HG03469 (cell line): ENCODE measurements around the gene BTBD10.
A peak's percentile ranks its signal among the peaks of the same experiment; 100 is the strongest.

Experiments used
- ATAC-seq: cut with Tn5 transposase; IDR thresholded peaks from one replicate; pipeline ENCODE4 v1.9.1; 2021; ENCODE audit warnings: mild to moderate bottlenecking, moderate library complexity, moderate number of reproducible peaks; ENCODE audit not compliant: unreplicated experiment

The BTBD10 gene

DNA sequence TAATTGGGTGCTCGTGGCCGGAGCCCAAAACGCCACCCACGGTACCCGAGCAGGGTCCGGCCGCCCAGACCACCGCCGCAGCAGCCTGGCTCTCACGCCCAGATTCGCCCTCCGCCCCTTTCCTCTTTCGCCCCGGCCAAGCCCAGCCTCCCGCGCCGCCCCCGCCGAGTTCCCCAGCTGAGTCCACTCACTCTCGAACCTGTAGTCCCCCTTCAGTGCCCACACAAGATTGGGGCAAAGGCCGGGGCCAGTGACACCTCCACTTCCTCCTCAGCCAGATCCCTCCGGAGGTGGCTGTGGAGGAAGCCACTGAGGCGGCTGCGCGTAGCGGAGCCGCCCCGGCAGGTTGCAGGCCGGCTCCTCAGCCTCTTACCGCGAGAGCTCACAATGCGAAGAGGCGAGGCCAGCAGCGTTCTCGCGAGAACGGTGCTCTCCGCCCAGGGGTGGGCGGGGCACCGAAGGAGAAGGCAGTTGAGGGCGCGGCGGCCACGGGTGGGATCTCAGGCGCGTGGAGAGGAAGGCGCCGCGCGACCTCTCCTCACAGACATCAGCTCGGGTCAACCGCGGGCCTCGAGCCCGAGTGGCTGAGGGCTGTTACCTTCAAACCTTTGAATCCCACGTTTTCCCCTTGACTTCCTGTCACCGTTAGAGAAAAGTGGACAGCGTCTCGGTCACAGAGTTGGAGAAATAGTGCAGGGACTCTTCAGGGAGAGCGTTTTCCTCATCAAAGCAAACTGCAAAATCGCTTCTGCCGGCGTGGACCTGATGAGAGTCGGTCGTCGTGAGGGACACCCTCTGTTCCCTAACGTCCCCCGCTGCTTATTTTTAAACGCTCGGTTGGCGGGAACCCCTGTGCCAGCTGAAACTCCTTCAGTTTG, at the start of gene BTBD10:
Gene BTBD10 (minus strand): TSS at position 322 of the 878 bp plus-strand sequence. CDS start 18,098 bp downstream, outside the sequence.
- peak; percentile 97 for ATAC-seq

GRCh38 chr11:13503393-13503792, 40.4 kb upstream of the BTBD10 start:
- ATAC-seq, result no peak

DNA sequence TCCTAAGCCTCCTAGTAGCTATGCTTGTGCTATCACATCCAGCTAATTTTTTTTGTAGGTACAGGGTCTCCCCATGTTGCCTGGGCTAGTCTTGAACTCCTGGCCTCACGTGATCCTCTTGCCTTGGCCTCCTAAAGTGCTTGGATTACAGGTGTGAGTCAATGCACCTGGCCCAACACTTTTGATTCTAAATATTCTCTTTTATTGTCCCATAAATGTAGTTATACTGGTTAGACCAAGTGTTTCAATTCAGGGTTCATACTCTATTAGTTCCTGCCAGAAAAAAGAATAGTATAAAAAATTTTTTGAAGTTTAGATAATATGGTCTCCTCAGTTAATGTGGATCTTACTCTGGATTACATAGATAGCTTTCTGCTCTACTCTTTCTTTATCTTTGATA, 39.5 kb upstream of the BTBD10 start:
- no peak for ATAC-seq

DNA sequence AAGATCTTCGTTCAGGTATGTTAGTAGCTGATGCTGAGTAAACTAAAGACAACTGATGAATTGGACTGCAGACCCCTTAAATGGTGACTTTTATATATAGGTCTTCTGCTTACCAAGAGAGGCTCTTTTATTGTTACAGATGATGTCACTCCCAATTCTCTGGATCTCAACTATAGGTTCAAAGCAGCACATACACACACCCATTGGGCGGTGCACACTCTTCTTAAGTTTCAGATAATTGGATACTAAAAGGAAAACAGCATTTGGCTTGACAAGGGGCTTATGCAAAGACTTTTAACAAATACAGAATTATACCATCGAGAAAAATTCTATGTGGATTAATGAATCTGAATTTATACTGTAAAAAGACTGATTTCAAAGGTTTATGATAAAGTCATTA, 32.9 kb upstream of the BTBD10 start, which contains the start of gene PTH:
Gene PTH (minus strand): TSS at position 69 of the 400 bp plus-strand sequence. CDS start 3,142 bp downstream, outside the sequence.
- no peak for ATAC-seq

DNA sequence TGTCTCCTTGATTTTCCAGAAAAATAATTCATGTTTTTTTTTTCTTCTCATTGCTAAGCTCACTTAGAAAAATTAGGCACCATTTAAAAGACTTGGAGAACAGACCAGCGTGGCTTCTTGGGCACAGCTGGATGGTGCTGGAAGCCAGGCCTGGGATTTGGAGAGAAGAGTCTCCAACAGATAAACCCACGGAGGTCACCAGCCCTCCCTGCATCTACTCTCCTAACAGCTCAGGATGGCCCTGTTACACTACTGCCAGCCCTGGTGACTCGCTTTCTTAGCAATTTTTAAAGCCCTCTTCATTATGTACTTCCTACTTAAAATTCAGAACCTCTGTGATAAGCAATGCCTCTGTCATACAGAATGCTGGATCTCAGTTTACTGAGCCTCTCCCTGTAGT, 31.0 kb upstream of the BTBD10 start:
- no peak for ATAC-seq

DNA sequence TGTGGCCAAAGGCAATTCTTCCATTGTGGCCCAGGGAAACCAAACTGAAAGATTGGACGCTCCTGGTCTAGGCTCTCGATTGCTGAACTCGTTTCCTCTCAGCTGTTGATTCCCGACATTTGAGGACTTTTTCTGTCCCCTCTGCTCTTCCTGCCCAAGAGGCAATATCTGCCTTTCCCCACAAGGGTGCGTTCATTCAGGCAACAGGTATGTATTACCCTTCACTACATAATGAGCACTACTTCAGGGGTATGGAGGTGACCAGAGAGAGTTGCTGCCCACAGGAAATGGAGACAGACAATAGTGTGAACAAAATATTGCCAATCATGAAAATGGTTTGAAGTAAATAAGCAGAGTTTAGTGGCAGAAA, 24.6 kb upstream of the BTBD10 start:
- no peak for ATAC-seq

DNA sequence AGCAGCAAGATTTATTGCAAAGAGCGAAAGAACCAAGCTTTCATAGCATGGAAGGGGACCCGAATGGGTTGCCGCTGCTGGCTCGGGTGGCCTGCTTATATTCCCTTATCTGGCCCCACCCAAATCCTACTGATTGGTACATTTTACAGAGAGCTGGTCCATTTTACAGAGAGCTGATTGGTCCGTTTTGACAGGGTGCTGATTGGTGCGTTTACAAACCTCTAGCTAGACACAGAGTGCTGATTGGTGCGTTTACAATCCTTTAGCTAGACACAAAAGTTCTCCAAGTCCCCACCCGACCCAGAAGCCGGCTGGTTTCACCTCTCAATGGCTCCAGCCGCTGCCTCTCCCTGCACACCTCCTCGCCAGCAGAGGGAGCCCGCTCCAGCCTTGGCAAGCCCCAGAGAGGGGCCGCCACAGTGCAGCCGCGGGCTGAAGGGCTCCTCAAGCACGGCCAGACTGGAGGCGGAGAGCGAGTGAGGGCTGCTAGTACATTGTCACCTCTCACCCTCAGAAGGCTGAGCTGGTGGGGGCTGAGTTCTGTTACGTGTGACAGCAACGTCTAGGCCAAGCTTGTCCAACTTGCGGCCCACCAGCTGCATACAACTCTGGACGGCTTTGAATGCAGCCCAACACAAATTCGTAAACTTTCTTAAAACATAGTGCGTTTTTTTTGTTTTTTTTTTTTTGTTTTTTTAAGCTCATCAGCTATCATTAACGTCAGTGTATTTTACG, 24.1 kb upstream of the BTBD10 start:
- no peak for ATAC-seq

GRCh38 chr11:13480198-13480597, 17.2 kb upstream of the BTBD10 start:
- ATAC-seq, result no peak

GRCh38 chr11:13479688-13480087, 16.7 kb upstream of the BTBD10 start:
- ATAC-seq, result no peak

DNA sequence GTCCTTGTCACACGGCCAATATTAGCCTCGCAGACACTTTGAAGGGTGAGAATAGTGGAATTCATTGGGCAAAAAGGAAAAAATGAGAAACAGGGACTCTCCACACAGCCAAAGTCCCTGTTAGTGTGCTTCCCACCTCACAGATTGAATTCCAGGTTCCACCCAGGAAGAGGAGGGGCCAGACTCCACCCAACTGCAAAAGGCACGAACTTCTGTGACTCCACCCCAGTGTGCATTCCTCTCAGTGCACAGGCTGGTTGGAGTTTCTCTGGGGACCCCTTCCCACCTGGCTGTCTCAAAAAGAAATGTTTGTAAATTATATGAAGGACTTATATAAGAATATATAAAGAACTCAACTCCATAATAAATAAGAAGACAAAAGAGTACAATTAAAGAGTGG, 12.1 kb upstream of the BTBD10 start:
- no peak for ATAC-seq

GRCh38 chr11:13473013-13473722, 10.1 kb upstream of the BTBD10 start:
- no peak for ATAC-seq

DNA sequence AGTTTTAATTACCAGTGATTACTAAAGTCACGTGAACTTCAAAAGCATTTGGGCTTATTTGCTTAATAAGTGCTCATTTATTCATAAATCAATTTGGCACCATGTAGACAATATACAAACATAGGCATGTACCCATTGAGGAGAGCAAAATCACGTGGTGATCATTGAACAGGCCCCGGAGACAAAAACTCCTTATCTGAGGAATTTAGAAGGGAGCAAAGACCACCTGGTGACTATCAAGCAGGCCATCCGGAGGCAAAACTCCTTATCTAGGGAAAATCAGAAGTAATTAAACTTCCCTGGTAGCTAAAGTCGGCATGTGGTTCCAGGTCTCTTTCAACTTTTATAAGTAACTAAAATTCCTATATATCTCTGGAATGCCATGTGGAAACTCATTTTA, 5.7 kb upstream of the BTBD10 start:
- no peak for ATAC-seq

DNA sequence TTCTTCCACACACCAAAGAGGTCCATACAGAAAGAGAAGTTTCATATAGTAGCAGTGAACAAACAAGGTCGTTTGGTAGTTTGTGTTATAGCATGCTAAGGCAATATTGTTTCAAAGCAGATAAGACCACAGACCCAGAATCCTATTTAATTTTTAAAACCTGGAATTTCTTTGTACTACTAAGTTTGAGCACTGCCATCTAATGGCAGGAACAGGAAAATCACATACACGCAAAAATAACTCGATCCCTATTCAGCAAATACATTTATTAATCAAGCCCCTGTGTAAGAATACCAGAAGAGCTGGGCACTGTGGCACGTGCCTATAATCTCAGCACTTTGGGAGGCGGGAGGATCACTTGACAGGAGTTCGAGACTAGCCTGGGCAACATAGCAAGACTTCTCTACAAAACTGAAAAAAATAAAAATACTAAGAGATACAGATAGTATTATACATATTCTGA, 2.9 kb upstream of the BTBD10 start:
- no peak for ATAC-seq

- no peak for ATAC-seq
Observed at GRCh38 chr11:13463779-13464290, 813 bp upstream of the BTBD10 start.

GRCh38 chr11:13462311-13462900, 616 bp downstream of the BTBD10 start:
- no peak for ATAC-seq

- no peak for ATAC-seq
Observed at GRCh38 chr11:13461291-13461690, 1.7 kb downstream of the BTBD10 start.

DNA sequence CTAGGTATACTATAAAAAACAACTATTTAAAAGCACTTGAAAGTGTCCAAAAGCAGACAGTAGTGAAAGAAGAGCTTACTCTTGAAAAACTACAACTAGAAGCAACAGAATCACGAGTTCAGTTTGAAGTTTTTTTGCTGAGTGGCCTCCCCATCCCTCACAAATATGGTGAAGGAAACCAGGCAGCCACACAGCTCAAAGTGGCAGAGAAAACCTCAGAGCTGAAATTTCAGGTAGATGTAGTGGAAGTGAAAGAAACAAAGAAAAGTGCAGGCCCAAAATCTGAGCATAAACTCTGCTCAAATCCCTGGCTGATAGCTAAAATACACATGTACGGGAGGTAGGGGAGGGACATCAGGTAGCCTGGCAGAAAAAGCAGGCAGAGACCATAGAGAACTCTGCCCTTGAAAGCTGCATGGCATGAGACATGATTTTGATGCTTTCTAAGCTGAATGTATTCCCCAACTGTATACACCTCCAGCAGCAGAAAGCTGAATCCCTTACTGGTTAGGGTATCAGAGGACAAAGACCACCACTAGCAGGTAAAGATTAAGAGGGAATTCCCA, 12.1 kb downstream of the BTBD10 start:
- no peak for ATAC-seq

DNA sequence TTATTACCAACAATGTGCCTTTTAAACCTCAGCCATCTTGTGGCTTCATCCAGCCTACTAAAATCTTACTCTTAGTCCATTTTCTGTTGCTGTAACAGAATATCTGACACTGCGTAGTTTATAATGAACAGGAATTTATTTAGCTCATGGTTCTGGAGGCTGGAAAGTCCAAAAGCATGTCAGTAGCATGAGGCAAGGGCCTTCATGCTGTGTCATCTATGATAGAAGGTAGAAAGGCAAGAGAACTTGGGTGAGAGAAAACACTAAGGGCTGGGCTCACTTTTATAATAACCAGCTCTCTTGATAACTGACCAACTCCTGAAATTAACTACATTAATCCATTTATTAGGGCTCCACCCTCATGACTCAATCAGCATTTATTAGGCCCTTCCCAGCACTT, 13.5 kb downstream of the BTBD10 start:
- ATAC-seq, result no peak

DNA sequence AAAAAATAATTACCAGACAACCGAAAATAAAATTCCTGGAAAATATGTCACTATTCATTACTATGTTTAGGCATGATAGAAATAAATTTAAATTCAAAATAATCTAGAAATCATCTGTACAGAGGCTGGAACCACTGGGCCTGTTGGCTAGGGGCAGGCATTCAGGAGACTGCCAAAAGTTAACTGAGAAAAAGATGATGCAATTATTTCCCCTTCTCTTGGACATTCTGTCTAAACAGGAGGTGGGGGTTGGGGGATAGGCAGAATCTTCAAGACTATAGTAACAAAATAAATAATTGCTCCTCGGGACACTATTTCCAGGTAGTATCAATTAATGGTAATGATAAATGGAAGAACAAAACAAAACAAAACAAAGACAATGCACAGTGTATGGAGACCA, 14.1 kb downstream of the BTBD10 start:
- no peak for ATAC-seq

- no peak for ATAC-seq
Observed at GRCh38 chr11:13446444-13446843, 16.6 kb downstream of the BTBD10 start.
